ENCODE measurements around the gene DHRS12. TPM values are rescaled to one million over a fixed set of nuclear protein-coding genes. Genes with fewer than 3 reads are reported as not detected.
A peak's percentile ranks its signal among the peaks of the same experiment; 100 is the strongest.

DHRS12 gene
- total RNA-seq, 2 experiments from 2014 or later = 10.0 to 14.8 TPM

GRCh38 chr13:51831519-51831918 is 27.6 kb upstream of the DHRS12 start:
- peaks cover 39% of the 10 kb centered on the region for H3K4me1 ChIP-seq (ENCODE audit: insufficient read depth, low read length)
- H3K36me3 Mint-ChIP-seq (ENCODE audit: low read depth) = no peaks in the 10 kb centered on the region
- peaks cover 57% of the 10 kb centered on the region for H3K4me1 Mint-ChIP-seq (ENCODE audit: low read depth)
- H3K4me3 ChIP-seq (ENCODE audit: low read length) = no peak overlapping the region
- no peaks in the 10 kb centered on the region for H3K9me3 ChIP-seq (ENCODE audit: control insufficient read depth in 1 of 2, insufficient read depth in 1 of 2, low read length in 2 of 2)
- TF ChIP-seq CTCF (IDR thresholded peaks at IDR 0.05) = no peak
- H3K27me3 Mint-ChIP-seq = no peaks in the 10 kb centered on the region
- H3K9me3 Mint-ChIP-seq = no peaks in the 10 kb centered on the region
- ATAC-seq (ENCODE audit: poor library complexity) = no peak
- ChIA-PET CTCF (interaction anchor here (1.2 to 3.8 kb wide), 7 partner anchors 10 to 400 kb away, joined by 3 to 44 read pairs (median 5); no protein-coding TSS in a partner anchor), POLR2A (interaction anchor here (1.2 to 3.0 kb wide), 5 partner anchors 10 to 28 kb away, joined by 4 to 44 read pairs (median 5); no protein-coding TSS in a partner anchor)
- H3K27ac Mint-ChIP-seq = no peak overlapping the region
- no peak for DNase-seq
- no peak overlapping the region for H3K4me3 Mint-ChIP-seq
- no peaks in the 10 kb centered on the region for H3K36me3 ChIP-seq (ENCODE audit: insufficient read depth, low read length)
- H3K27ac ChIP-seq (ENCODE audit: low read depth in 1 of 2, low read length in 2 of 2) = no peak overlapping the region
- intact Hi-C loops (cut with DNase I, micrococcal nuclease) = no loop called here
- no peaks in the 10 kb centered on the region for H3K27me3 ChIP-seq (ENCODE audit: control insufficient read depth in 1 of 2, insufficient read depth in 2 of 2, low read length in 2 of 2)

- peak overlapping the region; percentile 89 for H3K27ac Mint-ChIP-seq
- TF ChIP-seq CTCF (IDR thresholded peaks at IDR 0.05) = no peak
- no peak for DNase-seq
- H3K4me3 Mint-ChIP-seq = peak overlapping the region; percentile 32
- peaks cover 74% of the 10 kb centered on the region for H3K4me1 Mint-ChIP-seq (ENCODE audit: low read depth)
- POLR2A ChIA-PET = interaction anchor here (0.5 to 9.5 kb wide), 7 partner anchors 8 to 623 kb away, joined by 3 to 110 read pairs (median 6); partner anchors contain the start of gene INTS6
- H3K9me3 Mint-ChIP-seq = no peaks in the 10 kb centered on the region
- H3K27ac ChIP-seq (ENCODE audit: low read depth in 1 of 2, low read length in 2 of 2) = no peak overlapping the region
- H3K4me1 ChIP-seq (ENCODE audit: insufficient read depth, low read length) = peaks cover 54% of the 10 kb centered on the region
- H3K36me3 Mint-ChIP-seq (ENCODE audit: low read depth) = peaks cover 6% of the 10 kb centered on the region
- H3K4me3 ChIP-seq (ENCODE audit: low read length) = no peak overlapping the region
- H3K36me3 ChIP-seq (ENCODE audit: insufficient read depth, low read length) = no peaks in the 10 kb centered on the region
- ATAC-seq (ENCODE audit: poor library complexity) = no peak
- intact Hi-C loops (cut with DNase I, micrococcal nuclease) = loop anchor here (5.0 to 10.0 kb wide), 2 partner anchors 183 to 1705 kb away; partner anchors contain the start of genes ALG11 (in 1 of the 2) and ATP7B (in 1 of the 2)
- H3K27me3 Mint-ChIP-seq = no peaks in the 10 kb centered on the region
- CTCF ChIA-PET = interaction anchor here (1.2 kb wide), 1 partner anchor 10 kb away, joined by 5 read pairs; no protein-coding TSS in a partner anchor
- H3K27me3 ChIP-seq (ENCODE audit: control insufficient read depth in 1 of 2, insufficient read depth in 2 of 2, low read length in 2 of 2) = no peaks in the 10 kb centered on the region
- H3K9me3 ChIP-seq (ENCODE audit: control insufficient read depth in 1 of 2, insufficient read depth in 1 of 2, low read length in 2 of 2) = no peaks in the 10 kb centered on the region
These were observed 25.6 kb upstream of the DHRS12 start for GRCh38 chr13:51829568-51829899.

DNA sequence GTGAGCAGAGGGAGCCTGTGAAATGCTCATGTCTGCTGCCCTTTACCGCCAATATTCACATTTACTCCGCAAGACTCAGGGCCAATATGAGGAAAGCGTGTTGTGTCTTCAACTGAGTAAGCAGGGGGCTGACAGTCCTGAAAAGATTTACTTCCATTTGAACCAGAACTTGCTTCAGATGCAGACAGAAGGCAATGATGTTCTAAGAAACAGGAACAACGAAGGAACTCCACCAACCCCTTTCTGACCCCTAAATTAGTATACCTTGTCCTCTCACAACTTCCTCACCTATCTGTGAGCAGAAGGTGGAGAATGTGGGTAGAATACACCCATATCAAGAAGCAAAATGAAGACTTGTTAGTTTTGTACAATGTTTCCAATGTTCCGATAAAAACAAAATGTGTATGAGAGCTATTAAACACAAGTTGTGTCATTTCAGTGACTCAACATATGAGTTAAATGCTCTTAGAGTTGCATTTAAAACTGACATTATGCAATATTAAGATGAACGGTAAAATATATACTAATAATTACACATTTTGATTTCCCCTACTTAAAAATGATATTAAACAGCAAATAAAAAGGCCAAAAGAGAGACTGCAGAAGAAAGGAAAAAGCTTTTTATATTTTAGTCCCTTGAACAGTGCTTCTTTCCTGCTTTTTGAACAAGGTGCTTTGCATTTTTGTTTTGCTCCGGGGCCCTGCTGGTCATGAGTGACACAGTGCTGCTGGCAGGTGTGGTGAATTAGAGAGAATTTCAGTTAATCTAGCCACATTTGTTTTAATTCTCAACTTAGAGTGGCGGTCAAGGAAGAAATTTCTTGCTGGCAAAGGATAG is 25.0 kb upstream of the DHRS12 start:
- ATAC-seq (ENCODE audit: poor library complexity) (no peak), DNase-seq (no peak)
- Mint-ChIP-seq H3K27me3 (no peaks in the 10 kb centered on the region), H3K4me1 (ENCODE audit: low read depth) (peaks cover 78% of the 10 kb centered on the region), H3K9me3 (no peaks in the 10 kb centered on the region), H3K36me3 (ENCODE audit: low read depth) (peaks cover 11% of the 10 kb centered on the region), H3K27ac (peak overlapping the region; percentile 89), H3K4me3 (peak overlapping the region; percentile 43)
- peaks cover 56% of the 10 kb centered on the region for H3K4me1 ChIP-seq (ENCODE audit: insufficient read depth, low read length)
- no peak overlapping the region for H3K4me3 ChIP-seq (ENCODE audit: low read length)
- intact Hi-C loops (cut with DNase I, micrococcal nuclease) = loop anchor here (5.0 to 10.0 kb wide), 2 partner anchors 183 to 1704 kb away; partner anchors contain the start of genes ALG11 (in 1 of the 2) and ATP7B (in 1 of the 2)
- no peak overlapping the region for H3K27ac ChIP-seq (ENCODE audit: low read depth in 1 of 2, low read length in 2 of 2)
- ChIA-PET POLR2A (interaction anchor here (0.5 to 10.0 kb wide), 11 partner anchors 8 to 624 kb away, joined by 3 to 153 read pairs (median 6); partner anchors contain the start of gene INTS6), CTCF (interaction anchor here (1.2 to 4.1 kb wide), 2 partner anchors 9 to 14 kb away, joined by 5 to 20 read pairs; no protein-coding TSS in a partner anchor)
- TF ChIP-seq CTCF (IDR thresholded peaks at IDR 0.05) = no peak
- no peaks in the 10 kb centered on the region for H3K27me3 ChIP-seq (ENCODE audit: control insufficient read depth in 1 of 2, insufficient read depth in 2 of 2, low read length in 2 of 2)
- H3K9me3 ChIP-seq (ENCODE audit: control insufficient read depth in 1 of 2, insufficient read depth in 1 of 2, low read length in 2 of 2) = no peaks in the 10 kb centered on the region
- H3K36me3 ChIP-seq (ENCODE audit: insufficient read depth, low read length) = no peaks in the 10 kb centered on the region
